ENCODE measurements around the gene KRTAP2-4. TPM values are rescaled to one million over a fixed set of nuclear protein-coding genes. Genes with fewer than 3 reads are reported as not detected.

KRTAP2-4 gene
- total and polyA plus RNA-seq, 2 donors (not counting 3 experiments of a cell fraction or from before 2014, with no cell fraction given), result not detected

DNA sequence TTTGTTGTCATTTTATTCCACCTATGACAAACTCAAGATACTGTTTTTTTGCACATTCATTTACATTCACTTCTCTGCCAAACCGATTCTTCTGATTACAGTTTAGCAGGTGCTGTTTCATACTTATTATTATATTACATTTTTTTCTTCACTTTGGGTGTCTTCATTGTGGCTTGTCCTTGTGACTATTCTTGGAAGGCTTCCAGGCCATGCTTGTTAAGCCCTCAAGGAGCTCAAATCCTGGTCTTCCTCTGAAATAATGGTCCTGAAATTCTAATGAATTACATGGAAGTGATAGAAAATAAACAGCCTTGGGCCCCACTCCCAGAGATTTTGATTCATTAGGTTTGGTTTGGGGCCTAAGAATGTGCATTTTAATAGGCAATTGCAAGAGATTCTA is 1.4 kb downstream of the KRTAP2-4 start:
- Histone ChIP-seq H3K4me1 (ENCODE audit: control insufficient read depth, extremely low read depth, insufficient read depth, low read length) (no peaks in the 10 kb centered on the region), H3K9me3 (replicated peaks; ENCODE audit: control insufficient read depth, insufficient read depth, low read length) (no peaks in the 10 kb centered on the region), H3K27ac (ENCODE audit: insufficient read depth, low read depth, low read length) (no peak overlapping the region), H3K9ac (replicated peaks; ENCODE audit: extremely low read depth, insufficient read depth, low read length) (no peak overlapping the region), H3K4me2 (ENCODE audit: insufficient read depth, low read length) (no peak overlapping the region), H3K36me3 (ENCODE audit: control insufficient read depth in 2 of 2, extremely low read depth in 1 of 2, insufficient read depth in 2 of 2, low read length in 2 of 2) (no peaks in the 10 kb centered on the region), H3K79me2 (ENCODE audit: control insufficient read depth, insufficient read depth, low read length) (no peaks in the 10 kb centered on the region), H2AFZ (ENCODE audit: low read depth, low read length) (no peak overlapping the region), H3K27me3 (ENCODE audit: control insufficient read depth in 2 of 2, insufficient read depth in 2 of 2, low read length in 2 of 2) (peaks cover 6 to 10% of the 10 kb centered on the region in 2 experiments), H4K20me1 (replicated peaks; ENCODE audit: control insufficient read depth, extremely low read depth, insufficient read depth, low read length) (no peaks in the 10 kb centered on the region), H3K9me1 (replicated peaks; ENCODE audit: control insufficient read depth, extremely low read depth, insufficient read depth, low read length) (no peaks in the 10 kb centered on the region), H3K4me3 (replicated peaks in 1 of 3; ENCODE audit: insufficient read depth in 1 of 3, low read depth in 1 of 3, low read length in 3 of 3) (no peak overlapping the region)
- dilution Hi-C loops (cut with MboI; ENCODE audit: extremely low pct_ligation_motif_present, low sequenced_read_pairs), result no loop called here
- no TSS peak for BruUV-seq (replicated peaks)
- TF ChIP-seq EZH2 (IDR thresholded peaks at IDR 0.05; ENCODE audit: borderline replicate concordance, low read depth, low read length, severe bottlenecking) (no peak), GATA2 (IDR thresholded peaks at IDR 0.05; ENCODE audit: insufficient read depth, insufficient read length, low read depth, low read length) (no peak), MYC (IDR thresholded peaks at IDR 0.05; ENCODE audit: low read depth, low read length) (no peak), FOS (IDR thresholded peaks at IDR 0.05; ENCODE audit: borderline replicate concordance, insufficient read depth, low read length) (no peak), POLR2A (IDR thresholded peaks at IDR 0.05; ENCODE audit: low read depth, low read length) (no peak), JUN (IDR thresholded peaks at IDR 0.05; ENCODE audit: borderline replicate concordance, insufficient read depth, insufficient read length, low read depth) (no peak), POLR2AphosphoS5 (IDR thresholded peaks at IDR 0.05; ENCODE audit: insufficient read depth, low read depth, low read length) (no peak), MAX (IDR thresholded peaks at IDR 0.05; ENCODE audit: insufficient read depth, insufficient read length) (no peak)
- TF ChIP-seq, protein P1, sequence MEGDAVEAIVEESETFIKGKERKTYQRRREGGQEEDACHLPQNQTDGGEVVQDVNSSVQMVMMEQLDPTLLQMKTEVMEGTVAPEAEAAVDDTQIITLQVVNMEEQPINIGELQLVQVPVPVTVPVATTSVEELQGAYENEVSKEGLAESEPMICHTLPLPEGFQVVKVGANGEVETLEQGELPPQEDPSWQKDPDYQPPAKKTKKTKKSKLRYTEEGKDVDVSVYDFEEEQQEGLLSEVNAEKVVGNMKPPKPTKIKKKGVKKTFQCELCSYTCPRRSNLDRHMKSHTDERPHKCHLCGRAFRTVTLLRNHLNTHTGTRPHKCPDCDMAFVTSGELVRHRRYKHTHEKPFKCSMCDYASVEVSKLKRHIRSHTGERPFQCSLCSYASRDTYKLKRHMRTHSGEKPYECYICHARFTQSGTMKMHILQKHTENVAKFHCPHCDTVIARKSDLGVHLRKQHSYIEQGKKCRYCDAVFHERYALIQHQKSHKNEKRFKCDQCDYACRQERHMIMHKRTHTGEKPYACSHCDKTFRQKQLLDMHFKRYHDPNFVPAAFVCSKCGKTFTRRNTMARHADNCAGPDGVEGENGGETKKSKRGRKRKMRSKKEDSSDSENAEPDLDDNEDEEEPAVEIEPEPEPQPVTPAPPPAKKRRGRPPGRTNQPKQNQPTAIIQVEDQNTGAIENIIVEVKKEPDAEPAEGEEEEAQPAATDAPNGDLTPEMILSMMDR (IDR thresholded peaks at IDR 0.05; ENCODE audit: extremely low read depth in 1 of 2, insufficient read depth in 1 of 2, low read depth in 1 of 2, low read length in 2 of 2), result no peak
- CTCF ChIA-PET, result no interaction called here
- no peak for FAIRE-seq
- no peak for DNase-seq (ENCODE audit: low read depth, low spot score)
- POLR2A ChIA-PET, result no interaction called here
- intact Hi-C loops (cut with micrococcal nuclease), result no loop called here
